Suppressor macrophage treated with lipopolysaccharide for 4 hours (primary cell): ENCODE data around the gene RMI2.
"Not testable (repeated sequence)": the region's sequence is repeated elsewhere in the genome, so short reads cannot be mapped to it uniquely, and the experiment has no call there.

Experiments used
- DNase-seq: peaks from one replicate; pipeline ENCODE4 v3.0.0-alpha.2; 2020

RMI2 gene

GRCh38 chr16:11345040-11345862 is at the start of gene RMI2:
Gene RMI2, plus strand, starts transcription at chr16:11345459. Its CDS starts 13 bp downstream, at chr16:11345472.
- peak; percentile 99 for DNase-seq

DNA sequence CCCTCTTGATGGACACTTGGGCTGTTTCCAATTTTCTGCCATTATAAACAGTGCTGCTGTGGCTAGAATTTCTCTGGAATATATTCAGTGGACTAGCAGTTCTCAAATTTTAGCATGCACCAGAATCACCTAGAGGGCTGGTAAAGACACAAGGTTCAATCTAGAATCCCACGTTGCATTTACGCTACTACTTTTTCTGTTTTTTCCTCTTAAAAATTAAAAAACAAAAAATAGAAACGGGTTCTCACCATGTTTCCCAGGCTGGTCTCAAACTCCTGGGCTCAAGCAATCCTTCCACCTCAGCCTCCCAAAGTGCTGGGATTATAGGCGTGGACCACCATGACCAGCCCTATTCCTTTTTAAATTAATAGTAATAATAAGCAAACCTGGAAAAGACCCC is 49.6 kb upstream of the RMI2 start:
- DNase-seq: no peak

DNA sequence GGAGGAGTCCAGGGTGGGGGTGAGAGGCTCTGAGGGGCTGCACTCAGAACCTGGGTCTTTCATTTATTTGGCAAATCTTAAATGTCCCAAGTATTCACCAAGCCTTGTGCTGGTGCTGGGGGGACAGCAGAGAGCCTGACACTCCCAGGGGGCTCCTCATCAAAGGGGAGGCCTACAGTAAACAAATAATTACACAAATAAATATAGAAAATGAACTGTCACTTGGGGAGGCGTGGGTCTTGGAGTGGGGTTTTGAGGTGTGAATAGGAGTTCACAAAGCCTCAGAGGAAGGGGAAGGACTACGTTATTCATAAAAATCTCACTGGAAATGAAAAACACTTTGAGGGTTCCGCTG is 48.9 kb upstream of the RMI2 start:
- no peak for DNase-seq

DNA sequence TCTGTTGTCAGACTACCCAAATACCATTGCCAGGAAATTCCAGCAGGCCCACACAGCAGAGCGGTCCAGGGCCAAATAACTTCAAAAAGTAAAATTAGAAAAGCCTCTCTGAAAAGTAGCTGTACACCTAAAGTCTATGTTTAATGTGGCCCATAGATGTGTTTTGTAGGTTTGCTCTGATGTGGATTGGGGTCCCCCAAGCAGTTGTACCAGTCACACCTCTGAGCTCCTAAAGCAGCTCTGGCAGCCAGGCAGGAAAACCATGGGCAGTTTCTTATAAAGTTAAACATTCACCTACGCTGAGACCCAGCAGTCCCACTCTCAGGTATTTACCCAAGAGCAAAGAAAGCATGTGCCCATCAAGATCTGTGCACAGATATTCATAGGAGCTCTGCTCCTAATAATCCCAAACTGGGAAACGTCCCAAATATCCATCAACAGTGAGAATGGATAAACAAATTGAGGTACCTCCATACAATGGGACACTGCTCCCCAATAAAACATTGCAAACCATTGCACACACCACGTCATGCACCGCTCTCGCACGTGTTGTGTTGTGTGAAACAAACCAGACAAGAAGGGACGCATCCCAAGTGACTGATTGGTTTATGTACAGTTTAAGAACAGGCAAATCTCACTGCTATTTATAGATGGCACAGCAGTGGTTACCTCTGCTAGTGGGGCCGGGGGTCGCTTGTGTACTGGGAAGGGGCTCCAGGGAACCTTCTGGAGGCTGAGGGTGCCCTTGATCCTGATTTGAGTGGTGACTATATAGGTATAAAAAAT is 48.4 kb upstream of the RMI2 start:
- no peak for DNase-seq

DNA sequence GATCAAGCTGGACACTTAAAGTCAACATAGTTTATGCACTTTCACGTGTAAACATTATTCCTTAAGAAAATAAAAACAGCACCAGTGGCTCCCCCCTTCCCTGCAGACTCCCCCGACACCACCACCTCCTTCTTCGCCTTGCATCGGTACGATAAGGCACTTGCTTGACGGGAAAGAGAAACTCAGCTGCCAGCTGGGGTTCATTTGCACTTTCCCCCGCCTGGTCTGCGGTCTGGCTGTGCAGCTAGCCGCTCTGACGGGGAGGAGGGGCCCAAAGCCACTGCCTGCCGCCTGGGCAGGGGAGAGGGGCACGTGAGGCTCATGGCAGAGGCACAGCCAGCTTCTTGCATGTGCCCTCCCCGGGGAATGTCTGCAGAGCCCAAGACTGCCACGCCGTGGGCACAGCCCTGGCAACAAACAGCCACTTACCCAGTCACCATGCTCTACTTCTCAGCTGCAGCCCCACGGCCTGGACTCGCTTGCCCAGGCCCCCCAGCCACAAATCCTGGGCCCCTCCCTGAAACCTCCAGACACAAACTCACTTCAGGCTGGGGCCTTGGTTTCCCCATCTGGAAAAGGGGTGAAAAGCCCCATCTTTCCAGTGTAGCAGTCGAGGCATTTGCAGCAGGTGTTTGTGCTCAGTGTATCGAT is 47.6 kb upstream of the RMI2 start:
- peak; percentile 82 for DNase-seq

DNA sequence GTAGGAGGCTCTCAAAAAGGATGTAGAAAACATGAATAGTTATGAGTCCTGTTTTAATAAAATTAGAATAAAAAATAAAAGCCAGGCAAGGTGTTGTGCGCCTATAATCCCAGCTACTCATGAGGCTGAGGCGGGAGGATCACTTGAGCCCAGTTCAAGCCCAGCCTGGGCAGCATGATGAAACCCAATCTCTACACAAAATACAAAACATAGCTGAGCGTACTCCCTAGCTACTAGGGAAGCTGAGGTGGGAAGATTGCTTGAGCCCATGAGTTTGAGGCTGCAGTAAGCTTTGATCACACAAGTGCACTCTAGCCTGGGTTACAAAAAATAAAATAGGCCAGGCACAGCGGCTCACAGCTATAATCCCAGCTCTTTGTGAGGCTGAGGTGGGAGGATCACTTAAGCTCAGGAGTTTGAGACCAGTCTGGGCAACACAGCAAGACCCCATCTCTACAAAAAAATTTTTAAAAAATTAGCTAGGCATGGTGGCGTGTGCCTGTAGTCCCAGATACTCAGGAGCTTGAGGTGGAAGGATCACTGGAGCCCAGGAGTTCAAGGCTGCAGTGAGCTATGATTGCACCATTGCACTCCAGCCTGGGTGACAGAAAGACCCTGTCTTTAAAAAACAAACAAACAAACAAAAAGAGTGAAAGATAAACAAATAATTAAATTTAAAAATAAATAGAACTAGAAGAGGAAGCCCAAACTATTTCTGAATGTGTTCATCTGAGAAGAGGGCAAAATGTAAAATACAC is 46.9 kb upstream of the RMI2 start:
- no peak for DNase-seq

DNA sequence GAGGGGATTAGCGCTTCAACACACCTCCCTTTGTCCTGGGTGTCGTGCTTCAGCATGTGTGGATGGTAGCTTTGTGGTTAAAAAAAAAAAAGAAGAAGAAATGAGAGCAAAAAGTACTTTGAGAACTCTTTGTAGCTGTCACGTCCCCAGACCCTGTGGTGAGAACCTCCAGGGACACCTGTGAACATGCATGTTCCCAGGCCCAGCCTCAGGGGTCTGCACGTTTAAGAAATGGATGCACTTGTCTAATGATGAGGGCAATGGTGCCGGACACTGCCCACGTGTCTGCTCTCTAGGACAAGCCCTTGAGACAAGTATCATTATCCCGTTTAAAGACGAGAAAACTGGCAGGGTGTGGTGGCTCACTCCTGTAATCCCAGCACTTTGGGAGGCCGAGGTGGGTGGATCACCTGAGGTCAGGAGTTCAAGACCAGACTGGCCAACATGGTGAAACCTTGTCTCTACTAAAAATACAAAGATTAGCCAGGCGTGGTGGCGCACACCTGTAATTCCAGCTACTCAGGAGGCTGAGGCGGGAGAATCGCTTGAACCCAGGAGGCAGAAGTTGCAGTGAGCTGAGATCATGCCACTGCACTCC is 46.2 kb upstream of the RMI2 start:
- DNase-seq: not testable (repeated sequence)

DNA sequence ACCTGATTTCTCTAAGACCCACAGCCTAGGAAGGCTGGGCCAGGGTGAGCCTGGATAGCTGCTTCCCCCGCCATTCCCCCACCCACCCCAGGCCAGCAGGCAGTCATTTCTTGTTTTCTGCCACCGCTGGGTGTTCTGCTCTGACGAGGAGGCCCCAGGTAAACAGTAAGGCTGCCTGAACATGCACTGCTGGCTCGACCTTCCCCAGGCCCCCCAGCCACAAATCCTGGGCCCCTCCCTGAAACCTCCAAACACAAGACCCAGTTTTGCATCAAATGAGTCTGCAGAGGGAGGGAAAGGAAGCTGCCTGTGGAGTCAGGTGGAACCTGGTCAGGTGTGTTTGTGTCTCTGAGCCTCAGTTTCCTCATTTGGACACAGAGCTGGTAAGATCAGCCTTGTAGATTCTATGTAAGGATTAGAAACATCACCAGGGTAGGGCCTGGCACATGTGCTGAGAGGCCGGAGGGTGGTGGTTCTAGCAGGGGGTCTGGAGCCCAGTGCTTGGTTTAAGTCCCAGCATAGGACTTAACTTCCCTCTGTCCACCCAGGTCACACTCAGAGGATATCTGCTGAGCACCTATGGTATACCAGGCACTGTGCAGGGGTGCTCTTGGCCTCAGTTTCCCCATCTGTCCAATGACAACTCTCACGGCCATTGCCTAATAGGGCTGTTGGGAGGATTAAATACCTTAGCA is 45.2 kb upstream of the RMI2 start:
- DNase-seq: no peak

DNA sequence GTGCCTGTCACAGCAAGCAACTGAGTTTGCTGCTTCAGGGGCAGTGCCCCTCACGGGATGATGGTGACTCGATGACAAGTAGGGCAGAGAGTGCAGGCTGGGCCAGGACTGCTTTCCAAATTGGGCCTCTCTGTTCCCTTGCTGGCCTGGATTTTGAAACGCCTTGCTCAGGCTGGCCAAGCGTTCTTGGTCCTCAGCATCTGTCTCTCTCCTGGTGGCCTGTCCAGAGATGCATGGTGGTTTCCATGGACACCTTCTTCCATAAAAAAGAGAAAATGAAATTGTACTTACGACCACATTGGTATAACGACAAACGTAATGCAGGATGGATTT is 44.7 kb upstream of the RMI2 start:
- DNase-seq: no peak

DNA sequence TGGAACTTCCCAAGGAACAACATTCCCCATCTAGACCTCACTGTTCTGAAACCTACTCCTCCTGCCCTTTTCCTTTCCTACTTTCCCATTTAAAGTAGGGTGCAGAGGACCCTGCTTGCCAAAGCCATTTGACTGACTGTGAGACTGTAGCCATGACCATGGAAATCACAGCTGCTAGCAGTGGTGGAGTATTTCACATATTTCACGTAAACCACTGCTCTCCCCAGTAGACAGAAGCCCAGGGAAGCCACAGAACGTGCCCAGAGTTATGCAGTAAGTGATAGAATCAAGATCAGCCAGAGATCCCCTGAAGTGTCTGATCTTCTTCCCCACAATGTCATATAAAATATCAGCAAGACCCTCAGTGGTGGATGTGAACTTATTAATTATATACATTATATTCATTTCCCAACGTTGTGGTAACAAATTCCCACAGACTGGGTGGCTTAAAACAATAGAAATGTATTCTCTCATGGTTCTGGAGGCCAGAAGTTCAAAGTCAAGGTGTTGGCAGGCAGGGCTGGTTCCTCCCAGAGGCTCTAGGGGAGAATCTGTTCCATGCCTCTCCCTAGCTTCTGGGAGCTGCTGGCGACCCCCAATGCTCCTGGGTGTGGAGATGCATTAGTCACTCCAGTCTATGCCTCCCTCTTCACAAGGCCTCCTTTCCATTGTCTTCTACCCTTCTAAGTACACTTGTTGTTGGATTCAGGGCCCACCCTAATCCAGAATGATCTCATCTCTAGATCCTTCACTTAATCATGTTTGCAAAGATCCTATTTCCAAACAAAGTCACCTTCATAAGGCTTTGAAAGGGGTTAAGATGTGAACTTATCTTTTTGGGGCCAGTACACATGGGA is 43.4 kb upstream of the RMI2 start:
- DNase-seq: no peak

DNA sequence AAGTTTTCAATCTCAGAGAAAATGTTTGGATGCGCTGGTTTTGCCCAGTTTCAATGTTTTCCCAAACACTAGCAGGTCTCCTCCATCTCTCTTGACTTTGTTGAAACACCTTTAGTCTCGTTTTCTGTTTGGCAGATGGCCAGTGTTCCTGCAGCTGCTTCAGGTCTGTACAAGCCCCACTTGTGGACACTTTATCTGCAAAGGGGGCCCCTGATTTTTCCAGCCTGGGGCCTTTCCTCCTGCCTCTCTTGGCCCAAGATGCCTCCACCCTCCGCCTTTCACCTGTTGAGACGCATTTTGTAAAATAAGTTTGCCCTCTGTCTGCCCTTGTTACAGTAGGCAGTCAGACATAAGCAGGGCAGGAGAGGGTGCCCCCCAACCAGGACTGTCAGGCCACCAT is 42.3 kb upstream of the RMI2 start:
- no peak for DNase-seq

DNA sequence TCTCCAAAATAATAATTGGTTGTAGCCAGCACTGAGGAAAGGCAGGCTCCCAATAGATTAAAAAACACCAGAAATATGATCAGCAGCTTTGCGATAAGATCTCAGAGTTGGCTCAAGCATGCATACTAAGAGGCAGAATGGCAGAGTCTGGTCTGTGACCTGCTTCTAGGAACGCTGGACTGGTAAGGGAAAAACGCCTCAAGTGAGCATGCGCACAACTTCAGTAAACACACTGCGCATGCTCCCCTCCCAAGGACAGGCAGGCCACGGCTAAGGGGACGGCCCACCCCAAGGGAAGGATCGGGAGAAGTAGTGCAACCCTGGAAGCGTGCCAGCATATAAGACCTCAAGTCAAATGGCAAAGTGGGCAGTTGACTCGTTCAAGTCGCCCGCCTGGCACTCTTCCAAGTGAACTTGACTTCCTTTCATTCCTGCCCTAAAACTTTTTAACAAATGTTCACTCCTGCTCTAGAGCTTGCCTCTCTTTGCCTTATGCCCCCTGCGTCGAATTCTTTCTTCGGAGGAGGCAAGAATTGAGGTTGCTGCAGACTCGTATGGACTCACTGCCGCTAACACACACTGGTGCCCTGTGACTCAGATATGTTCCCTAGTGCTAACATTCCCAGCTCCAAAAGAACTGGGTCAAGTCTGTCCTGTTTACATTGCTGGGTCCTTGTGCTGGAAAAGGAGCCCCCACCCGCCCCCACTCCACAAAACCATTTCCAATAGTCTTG is 41.7 kb upstream of the RMI2 start:
- no peak for DNase-seq

GRCh38 chr16:11306381-11306780 is 38.9 kb upstream of the RMI2 start:
- no peak for DNase-seq

GRCh38 chr16:11306997-11307638 is 38.1 kb upstream of the RMI2 start:
- DNase-seq: peak; percentile 91

GRCh38 chr16:11307639-11308492 is 37.4 kb upstream of the RMI2 start:
- DNase-seq: no peak

DNA sequence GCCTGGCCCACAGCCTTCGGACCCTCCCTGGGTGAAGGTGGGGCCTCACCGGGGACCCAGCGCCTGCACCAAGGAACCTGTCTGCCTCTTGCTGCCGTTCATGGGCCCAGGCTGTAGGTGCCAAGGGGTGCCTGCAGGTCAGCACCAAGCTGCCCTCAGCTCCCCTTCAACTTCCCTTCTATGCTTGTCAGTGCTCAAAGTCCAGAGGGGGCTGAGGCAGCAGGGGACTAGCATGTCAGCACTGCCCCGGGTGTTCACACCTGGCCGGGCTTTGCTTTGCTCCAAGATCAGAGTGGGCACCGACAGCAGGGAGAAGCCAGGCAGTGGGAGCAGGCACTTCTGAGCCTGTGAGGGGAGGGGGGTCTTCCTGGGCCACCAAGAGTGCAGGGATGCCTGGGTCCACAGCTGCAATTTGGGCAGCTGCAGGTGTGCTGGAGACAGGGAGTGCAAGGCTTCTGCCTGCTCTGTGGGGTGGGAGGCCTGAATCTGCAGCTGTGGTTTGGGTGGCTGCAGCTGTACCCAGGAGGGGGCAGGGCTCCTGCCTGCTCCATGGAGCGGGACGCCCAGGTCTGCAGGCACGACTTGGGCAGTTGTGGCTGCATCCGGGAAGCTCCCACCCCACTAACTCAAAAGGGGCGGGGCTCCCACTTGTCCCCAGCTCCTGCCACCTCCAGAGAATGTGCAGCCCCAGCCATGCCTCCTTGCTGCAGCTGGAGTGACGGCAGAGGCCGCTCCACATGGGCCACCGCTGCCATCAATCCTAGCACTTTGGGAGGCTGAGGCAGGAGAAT is 36.6 kb upstream of the RMI2 start:
- DNase-seq: no peak

GRCh38 chr16:11309895-11310633 is 35.2 kb upstream of the RMI2 start:
- no peak for DNase-seq
